VCaP (cell line): Measurements from ENCODE around the gene PNPLA7.

Experiments used
- H3K27ac ChIP-seq: fragments of 450-650 bp; 2 replicates; pipeline ENCODE4 v1.5.1; 2017
- CTCF ChIP-seq: fragments of 450-650 bp; conservative IDR thresholded peaks from 2 replicates; pipeline ENCODE4 v1.5.1; 2017; ENCODE audit warnings: mild to moderate bottlenecking, moderate library complexity

PNPLA7 gene

DNA sequence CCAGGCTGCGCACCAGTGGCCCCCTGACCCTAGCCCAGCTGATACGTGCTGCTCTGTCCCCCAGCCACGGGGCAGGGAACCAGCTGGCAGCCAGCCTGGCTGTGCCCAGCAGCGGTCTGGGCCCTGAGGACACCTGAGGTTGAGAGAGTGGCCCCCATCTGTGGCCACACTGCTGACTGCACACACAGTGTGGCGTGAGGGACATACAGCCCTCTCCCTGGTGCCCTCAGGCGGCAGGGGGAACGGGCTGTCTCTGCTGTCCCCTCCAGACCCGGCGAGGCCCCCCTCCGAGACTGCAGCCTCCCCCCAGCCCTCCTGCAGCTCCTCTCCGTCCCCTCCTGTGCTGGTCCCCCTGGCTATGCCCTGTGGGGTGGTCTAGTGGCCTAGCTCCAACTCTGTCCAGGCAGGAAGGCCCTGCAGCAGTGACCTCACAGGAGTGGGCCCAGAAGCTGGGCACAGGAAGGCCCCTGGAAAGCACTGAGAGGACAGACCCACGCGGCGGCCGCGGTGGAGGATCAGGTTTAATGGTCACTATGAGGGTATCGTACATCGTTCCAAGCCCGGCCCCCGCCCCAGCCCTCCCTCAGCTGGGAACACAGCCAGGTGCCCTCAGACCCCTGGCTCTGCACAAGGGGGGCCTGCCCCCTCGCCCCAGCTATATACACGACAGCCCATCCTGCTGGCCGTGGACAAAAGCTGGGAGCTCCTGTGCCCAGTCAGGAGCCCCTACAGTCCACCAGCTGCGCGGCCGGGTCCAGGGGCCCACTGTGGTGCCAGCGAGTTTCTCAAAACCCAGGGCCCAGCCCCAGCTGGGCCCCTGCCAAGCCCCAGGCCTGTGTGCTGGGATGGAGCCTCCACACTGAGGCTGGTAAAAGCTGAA is 102.2 kb downstream of the PNPLA7 start:
- TF ChIP-seq CTCF: no peak
- no peak overlapping the region for H3K27ac ChIP-seq

GRCh38 chr9:137446851-137447471 is 103.2 kb downstream of the PNPLA7 start:
- no peak for TF ChIP-seq CTCF
- H3K27ac ChIP-seq: no peak overlapping the region

DNA sequence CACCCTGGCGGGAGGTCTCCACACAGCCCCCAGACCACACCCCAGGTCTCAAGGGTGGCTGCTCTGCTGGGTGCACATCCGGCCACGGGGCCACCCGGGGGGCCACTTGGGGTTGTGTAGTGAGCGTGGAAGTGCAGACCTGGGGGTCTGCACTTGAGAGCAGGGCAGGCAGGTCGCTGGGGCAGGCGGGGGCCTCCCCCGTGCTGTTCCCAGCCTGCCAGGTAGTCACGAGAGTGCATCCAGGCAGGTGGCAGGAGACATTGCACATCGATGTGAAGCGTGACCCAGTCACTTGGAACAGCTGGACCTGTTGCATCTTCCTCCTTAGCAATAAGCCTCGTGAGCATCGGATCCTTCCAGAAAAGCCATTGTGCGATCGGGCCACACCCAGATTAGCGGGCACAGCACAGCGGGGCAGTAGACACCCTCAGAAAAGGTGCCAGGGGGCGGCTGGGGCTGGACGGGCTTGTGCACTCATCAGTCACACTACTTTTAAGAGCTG is 104.2 kb downstream of the PNPLA7 start:
- no peak overlapping the region for H3K27ac ChIP-seq
- no peak for TF ChIP-seq CTCF

DNA sequence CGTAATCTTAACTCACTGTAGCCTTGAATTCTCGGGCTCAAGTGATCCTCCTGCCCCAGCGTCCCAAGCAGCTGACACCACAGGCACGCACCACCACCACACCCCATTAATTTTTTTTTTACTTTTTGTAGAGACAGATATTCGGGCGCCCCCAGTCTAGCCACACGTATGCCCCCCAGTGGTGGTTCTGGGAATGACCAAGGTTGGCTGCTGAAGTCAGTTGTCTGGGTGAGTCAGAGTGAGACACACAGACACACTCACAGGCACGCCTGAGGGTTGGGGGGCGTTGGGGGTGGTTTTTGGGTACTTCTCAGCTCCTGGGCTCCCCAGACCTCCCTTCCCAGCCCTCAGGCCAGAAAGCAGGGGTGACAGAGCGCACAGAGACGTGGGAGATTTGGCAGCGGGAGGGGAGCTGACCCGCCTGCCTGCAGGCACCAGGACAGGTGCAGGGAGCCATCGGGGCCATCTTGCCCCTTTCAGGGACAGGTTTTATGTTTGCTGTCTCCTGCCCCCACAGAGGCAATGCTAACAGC is 104.9 kb downstream of the PNPLA7 start:
- no peak overlapping the region for H3K27ac ChIP-seq
- peak; percentile 92 for TF ChIP-seq CTCF

- H3K27ac ChIP-seq: no peak overlapping the region
- no peak for TF ChIP-seq CTCF
Observed at GRCh38 chr9:137444106-137444790, 106.0 kb downstream of the PNPLA7 start.

DNA sequence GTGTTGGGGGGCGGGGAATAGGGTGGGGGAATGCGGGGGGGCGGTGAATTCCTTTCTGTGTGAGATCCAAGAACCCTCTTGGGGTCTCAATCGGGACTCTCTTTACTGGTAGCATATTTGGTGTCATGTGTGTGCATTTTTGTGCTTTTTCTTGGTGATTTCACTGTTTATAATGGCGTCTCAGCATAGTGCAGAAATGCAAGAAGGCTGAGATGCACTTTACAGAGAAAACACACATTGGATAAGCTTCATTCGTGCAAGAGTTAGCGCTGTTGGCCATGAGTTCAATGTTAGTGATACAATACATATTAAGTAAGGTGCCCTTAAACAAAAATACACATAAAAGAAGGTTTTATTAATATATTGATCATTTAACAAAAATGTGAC is 108.3 kb downstream of the PNPLA7 start:
- TF ChIP-seq CTCF: no peak
- peak overlapping the region; percentile 36; the same call in 1 of the 2 replicates for H3K27ac ChIP-seq
